HL-60 (cell line): ENCODE measurements around the gene BFSP2.

Source experiments
- DNase-seq, 2 experiments: peaks; one replicate each; pipeline ENCODE4 v3.0.0-alpha.2; 2010 to 2020; ENCODE audit warnings: low read depth in 1 of 2, low spot score in 1 of 2
- H3K27ac ChIP-seq: fragments of 250-450 bp; sonication (Bioruptor Pico); replicated peaks from 2 replicates; pipeline ENCODE4 v1.5.1; 2020; ENCODE audit warnings: mild to moderate bottlenecking, moderate library complexity
- H3K27me3 ChIP-seq: fragments of 250-450 bp; sonication (Bioruptor Pico); 2 replicates; pipeline ENCODE4 v1.5.1; 2021; ENCODE audit warnings: mild to moderate bottlenecking, moderate library complexity; ENCODE audit not compliant: insufficient read depth, poor library complexity, severe bottlenecking
- H3K4me3 ChIP-seq: replicated peaks from 2 replicates; pipeline ENCODE4 v1.5.1; 2011; ENCODE audit warnings: mild to moderate bottlenecking, control low read depth, low read length; ENCODE audit not compliant: insufficient read depth
- CTCF ChIP-seq: IDR thresholded peaks from one replicate; pipeline ENCODE4 v1.5.1; 2011; ENCODE audit warnings: low read length, control low read depth, inconsistent platforms; ENCODE audit not compliant: insufficient read depth
- GABPA ChIP-seq: IDR thresholded peaks from 2 replicates; pipeline ENCODE4 v1.6.1; 2012; ENCODE audit warnings: low read depth
- POLR2AphosphoS5 ChIP-seq: IDR thresholded peaks from 2 replicates; pipeline ENCODE4 v1.6.1; 2012; ENCODE audit warnings: low read depth
- REST ChIP-seq: IDR thresholded peaks from 2 replicates; pipeline ENCODE4 v1.6.1; 2012; ENCODE audit warnings: low read depth; ENCODE audit not compliant: insufficient replicate concordance
- SPI1 ChIP-seq: IDR thresholded peaks from 2 replicates; pipeline ENCODE4 v1.6.1; 2012; ENCODE audit warnings: low read depth, mild to moderate bottlenecking, borderline replicate concordance

BFSP2 gene

GRCh38 chr3:133505813-133506212, 106.0 kb downstream of the BFSP2 start:
- DNase-seq: no peak
- Histone ChIP-seq H3K27ac (no peak overlapping the region), H3K27me3 (no peaks in the 10 kb centered on the region), H3K4me3 (no peak overlapping the region)
- TF ChIP-seq POLR2AphosphoS5 (no peak), REST (no peak), SPI1 (no peak)

GRCh38 chr3:133506215-133506901, 106.5 kb downstream of the BFSP2 start:
- no peak overlapping the region for H3K4me3 ChIP-seq
- no peak for DNase-seq
- no peak overlapping the region for H3K27ac ChIP-seq
- TF ChIP-seq GABPA: no peak
- TF ChIP-seq POLR2AphosphoS5: no peak
- no peak for TF ChIP-seq REST
- no peak for TF ChIP-seq SPI1
- no peak for TF ChIP-seq CTCF
- H3K27me3 ChIP-seq: no peaks in the 10 kb centered on the region

- Histone ChIP-seq H3K27ac (no peak overlapping the region), H3K4me3 (no peak overlapping the region), H3K27me3 (no peaks in the 10 kb centered on the region)
- DNase-seq: no peak
- TF ChIP-seq SPI1 (no peak), CTCF (no peak), REST (no peak), POLR2AphosphoS5 (no peak), GABPA (no peak)
Observed at GRCh38 chr3:133509488-133509887, 109.6 kb downstream of the BFSP2 start.
